ENCODE measurements around the gene WSCD1. TPM values are rescaled to one million over a fixed set of nuclear protein-coding genes. Genes with fewer than 3 reads are reported as not detected.

Gene WSCD1
- total and polyA plus RNA-seq, 2 donors (not counting 1 experiment from before 2014, with no cell fraction given): not detected

DNA sequence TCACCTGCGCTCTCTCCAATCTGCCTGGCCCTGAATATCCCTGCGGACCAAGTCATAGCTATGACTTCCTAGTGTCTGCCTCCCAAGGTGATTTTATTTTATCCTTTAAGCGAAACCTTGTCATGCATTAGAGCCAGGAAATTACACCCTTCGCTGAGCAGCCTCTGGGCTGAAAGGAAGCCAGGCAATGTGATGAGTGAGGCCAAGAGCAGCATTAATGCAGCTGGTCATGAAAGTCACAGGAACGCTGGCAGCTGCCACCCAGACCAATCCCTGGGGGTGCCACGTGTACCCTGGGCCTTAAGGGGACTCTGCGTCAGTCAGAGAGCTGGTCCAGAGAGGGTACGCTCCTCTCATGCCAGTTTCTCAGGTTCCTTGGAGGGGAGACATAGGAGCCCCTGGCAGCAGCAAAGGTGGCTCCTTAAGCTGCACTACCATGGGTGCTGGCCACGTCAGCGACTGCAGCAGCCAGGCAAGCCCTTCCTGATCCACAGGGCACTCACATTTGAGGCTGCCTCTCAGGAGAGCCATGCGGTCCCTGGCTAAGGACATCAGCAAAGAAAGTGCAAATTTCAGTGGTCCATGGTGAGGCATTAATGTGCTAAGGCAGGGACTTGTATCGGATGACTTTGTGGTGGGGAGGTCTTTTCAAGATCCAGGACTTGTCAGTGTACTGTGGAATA is 42.7 kb upstream of the WSCD1 start:
- Mint-ChIP-seq H3K4me3 (no peak overlapping the region), H3K4me1 (no peaks in the 10 kb centered on the region), H3K9me3 (ENCODE audit: insufficient read depth) (no peaks in the 10 kb centered on the region), H3K27me3 (peaks cover 14% of the 10 kb centered on the region), H3K27ac (no peak overlapping the region)
- Histone ChIP-seq H3K4me2 (replicated peaks; ENCODE audit: low read depth, low read length, poor library complexity, severe bottlenecking) (no peak overlapping the region), H3K4me3 (ENCODE audit: control extremely low read depth in 1 of 5, extremely low read depth in 1 of 5, insufficient read depth in 1 of 5, low read depth in 2 of 5, low read length in 4 of 5) (no peak overlapping the region), H3K27ac (ENCODE audit: low read length in 2 of 2) (no peak overlapping the region), H3K9ac (ENCODE audit: low read length) (no peak overlapping the region), H3K79me2 (ENCODE audit: control insufficient read depth, insufficient read depth, low read length) (no peaks in the 10 kb centered on the region), H3K4me1 (ENCODE audit: control insufficient read depth in 2 of 2, insufficient read depth in 2 of 2, low read length in 2 of 2) (no peaks in the 10 kb centered on the region), H4K20me1 (ENCODE audit: control insufficient read depth, insufficient read depth, low read length, poor library complexity, severe bottlenecking) (no peaks in the 10 kb centered on the region), H2AFZ (ENCODE audit: insufficient read depth, low read depth, low read length, poor library complexity, severe bottlenecking) (no peak overlapping the region), H3K27me3 (replicated peaks in 1 of 4; ENCODE audit: control extremely low read depth in 1 of 4, control insufficient read depth in 3 of 4, insufficient read depth in 4 of 4, low read length in 3 of 4) (no peaks in the 10 kb centered on the region), H3K36me3 (replicated peaks in 1 of 2; ENCODE audit: control extremely low read depth in 1 of 2, control insufficient read depth in 1 of 2, extremely low read depth in 1 of 2, insufficient read depth in 2 of 2, low read length in 1 of 2) (no peaks in the 10 kb centered on the region), H3K9me3 (ENCODE audit: control extremely low read depth in 1 of 3, control insufficient read depth in 2 of 3, insufficient read depth in 1 of 3, low read length in 2 of 3) (no peaks in the 10 kb centered on the region)
- DNase-seq (no peak), ATAC-seq (ENCODE audit: low read depth) (no peak)
- POLR2A ChIA-PET: no interaction called here
- WGBS (ENCODE audit: insufficient coverage): 89% methylated on average over 12 of the region's 12 CpGs
- intact Hi-C loops (cut with micrococcal nuclease): no loop called here
- CTCF ChIA-PET: no interaction called here
- TF ChIP-seq, protein P1, sequence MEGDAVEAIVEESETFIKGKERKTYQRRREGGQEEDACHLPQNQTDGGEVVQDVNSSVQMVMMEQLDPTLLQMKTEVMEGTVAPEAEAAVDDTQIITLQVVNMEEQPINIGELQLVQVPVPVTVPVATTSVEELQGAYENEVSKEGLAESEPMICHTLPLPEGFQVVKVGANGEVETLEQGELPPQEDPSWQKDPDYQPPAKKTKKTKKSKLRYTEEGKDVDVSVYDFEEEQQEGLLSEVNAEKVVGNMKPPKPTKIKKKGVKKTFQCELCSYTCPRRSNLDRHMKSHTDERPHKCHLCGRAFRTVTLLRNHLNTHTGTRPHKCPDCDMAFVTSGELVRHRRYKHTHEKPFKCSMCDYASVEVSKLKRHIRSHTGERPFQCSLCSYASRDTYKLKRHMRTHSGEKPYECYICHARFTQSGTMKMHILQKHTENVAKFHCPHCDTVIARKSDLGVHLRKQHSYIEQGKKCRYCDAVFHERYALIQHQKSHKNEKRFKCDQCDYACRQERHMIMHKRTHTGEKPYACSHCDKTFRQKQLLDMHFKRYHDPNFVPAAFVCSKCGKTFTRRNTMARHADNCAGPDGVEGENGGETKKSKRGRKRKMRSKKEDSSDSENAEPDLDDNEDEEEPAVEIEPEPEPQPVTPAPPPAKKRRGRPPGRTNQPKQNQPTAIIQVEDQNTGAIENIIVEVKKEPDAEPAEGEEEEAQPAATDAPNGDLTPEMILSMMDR (IDR thresholded peaks at IDR 0.05): no peak
- no peak for TF ChIP-seq EZH2 (IDR thresholded peaks at IDR 0.05; ENCODE audit: borderline replicate concordance, insufficient read depth, low read depth, low read length, poor library complexity, severe bottlenecking)

DNA sequence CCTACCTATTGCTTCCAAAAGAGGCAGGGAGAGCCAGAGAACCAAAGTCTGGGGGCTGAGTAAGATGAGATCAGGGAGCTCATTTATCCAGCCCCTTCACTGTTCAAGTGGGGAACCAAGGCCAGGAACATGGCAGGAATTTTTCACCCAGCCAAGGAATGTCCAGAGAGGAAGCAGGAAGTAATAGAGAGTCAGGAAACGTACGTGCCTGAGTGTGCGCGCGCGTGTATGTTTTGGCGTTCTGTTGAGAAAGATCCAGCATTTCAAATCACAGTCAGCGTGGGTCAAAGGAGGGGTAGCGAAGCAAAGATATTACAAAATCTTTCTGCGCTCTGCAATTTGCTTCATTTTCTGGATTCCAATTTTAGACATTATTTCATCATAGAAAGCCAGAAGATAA is 41.9 kb upstream of the WSCD1 start:
- DNase-seq (no peak), ATAC-seq (ENCODE audit: low read depth) (no peak)
- H3K27me3 ChIP-seq (replicated peaks in 1 of 4; ENCODE audit: control extremely low read depth in 1 of 4, control insufficient read depth in 3 of 4, insufficient read depth in 4 of 4, low read length in 3 of 4): no peaks in the 10 kb centered on the region
- H3K9me3 ChIP-seq (ENCODE audit: control extremely low read depth in 1 of 3, control insufficient read depth in 2 of 3, insufficient read depth in 1 of 3, low read length in 2 of 3): no peaks in the 10 kb centered on the region
- intact Hi-C loops (cut with micrococcal nuclease): no loop called here
- Mint-ChIP-seq H3K4me1 (no peaks in the 10 kb centered on the region), H3K27ac (no peak overlapping the region), H3K9me3 (ENCODE audit: insufficient read depth) (no peaks in the 10 kb centered on the region), H3K27me3 (peaks cover 14% of the 10 kb centered on the region), H3K4me3 (no peak overlapping the region)
- H3K27ac ChIP-seq (ENCODE audit: low read length in 2 of 2): no peak overlapping the region
- no peak overlapping the region for H3K4me2 ChIP-seq (replicated peaks; ENCODE audit: low read depth, low read length, poor library complexity, severe bottlenecking)
- ChIA-PET POLR2A (no interaction called here), CTCF (no interaction called here)
- H3K79me2 ChIP-seq (ENCODE audit: control insufficient read depth, insufficient read depth, low read length): no peaks in the 10 kb centered on the region
- 38% methylated on average over 10 of the region's 10 CpGs for WGBS (ENCODE audit: insufficient coverage)
- H2AFZ ChIP-seq (ENCODE audit: insufficient read depth, low read depth, low read length, poor library complexity, severe bottlenecking): no peak overlapping the region
- no peak for TF ChIP-seq EZH2 (IDR thresholded peaks at IDR 0.05; ENCODE audit: borderline replicate concordance, insufficient read depth, low read depth, low read length, poor library complexity, severe bottlenecking)
- H3K4me1 ChIP-seq (ENCODE audit: control insufficient read depth in 2 of 2, insufficient read depth in 2 of 2, low read length in 2 of 2): no peaks in the 10 kb centered on the region
- H3K36me3 ChIP-seq (replicated peaks in 1 of 2; ENCODE audit: control extremely low read depth in 1 of 2, control insufficient read depth in 1 of 2, extremely low read depth in 1 of 2, insufficient read depth in 2 of 2, low read length in 1 of 2): no peaks in the 10 kb centered on the region
- H3K9ac ChIP-seq (ENCODE audit: low read length): no peak overlapping the region
- H4K20me1 ChIP-seq (ENCODE audit: control insufficient read depth, insufficient read depth, low read length, poor library complexity, severe bottlenecking): no peaks in the 10 kb centered on the region
- H3K4me3 ChIP-seq (ENCODE audit: control extremely low read depth in 1 of 5, extremely low read depth in 1 of 5, insufficient read depth in 1 of 5, low read depth in 2 of 5, low read length in 4 of 5): no peak overlapping the region
